NCI-H446 (cell line): ENCODE results near the gene TRIM43.
"Not testable (repeated sequence)": the region's sequence is repeated elsewhere in the genome, so short reads cannot be mapped to it uniquely, and the experiment has no call there.

ENCODE experiments used
- DNase-seq, 2 experiments: peaks; one replicate each; lab custom pipeline; 2025; lab: John Stamatoyannopoulos, UW

TRIM43 gene

GRCh38 chr2:95641787-95642186, 50.0 kb downstream of the TRIM43 start:
- not testable (repeated sequence) for DNase-seq

GRCh38 chr2:95642360-95642759, 50.6 kb downstream of the TRIM43 start:
- not testable (repeated sequence) for DNase-seq

GRCh38 chr2:95642951-95643350, 51.1 kb downstream of the TRIM43 start:
- not testable (repeated sequence) for DNase-seq

GRCh38 chr2:95645312-95645711, 53.5 kb downstream of the TRIM43 start:
- DNase-seq, result not testable (repeated sequence)

GRCh38 chr2:95646274-95646994, 54.6 kb downstream of the TRIM43 start:
- not testable (repeated sequence) for DNase-seq

GRCh38 chr2:95648894-95649544, 57.2 kb downstream of the TRIM43 start:
- DNase-seq, result not testable (repeated sequence)
